MV-4-11 (cell line): ENCODE results near the gene CD300LG.
A peak's percentile ranks its signal among the peaks of the same experiment; 100 is the strongest.
"Not testable (repeated sequence)": the region's sequence is repeated elsewhere in the genome, so short reads cannot be mapped to it uniquely, and the experiment has no call there.

Source experiments
- DNase-seq: peaks from one replicate; lab custom pipeline; 2025; lab: John Stamatoyannopoulos, UW

Gene CD300LG

DNA sequence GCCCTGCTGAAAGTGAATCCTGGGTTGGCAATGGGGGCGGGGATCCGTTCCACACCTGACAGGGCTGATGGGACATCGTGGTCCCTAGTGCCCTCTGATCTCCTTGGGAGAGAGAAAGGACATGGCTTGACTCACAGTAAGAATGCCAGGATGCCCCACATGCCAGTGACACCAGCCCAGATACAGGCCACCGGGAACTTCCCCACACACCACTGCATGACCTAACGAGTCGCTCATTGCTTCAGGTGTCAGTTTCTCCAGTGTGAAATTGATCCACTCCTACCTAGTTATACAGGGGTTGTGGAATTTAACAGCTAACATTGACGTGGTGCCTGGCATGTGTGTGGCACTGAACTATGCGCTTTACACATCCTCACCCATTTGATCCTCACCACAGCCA lies 7.5 kb downstream of the CD300LG start:
- DNase-seq, result no peak

DNA sequence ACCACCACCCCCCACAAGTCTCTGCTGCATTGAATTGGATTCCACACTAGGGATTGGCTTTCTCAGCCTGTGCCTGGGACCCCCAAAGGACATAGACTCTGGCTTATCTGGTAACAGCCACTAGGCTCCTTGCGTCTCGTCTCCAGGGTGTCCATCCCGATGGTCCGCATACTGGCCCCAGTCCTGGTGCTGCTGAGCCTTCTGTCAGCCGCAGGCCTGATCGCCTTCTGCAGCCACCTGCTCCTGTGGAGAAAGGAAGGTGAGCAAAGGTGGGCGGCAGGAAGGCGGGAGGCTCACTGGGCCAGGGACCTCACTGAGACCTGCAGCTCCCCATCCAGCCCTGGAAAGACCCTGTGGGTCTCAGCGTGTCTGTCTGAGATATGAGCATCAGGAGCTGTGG lies 8.1 kb downstream of the CD300LG start:
- no peak for DNase-seq

DNA sequence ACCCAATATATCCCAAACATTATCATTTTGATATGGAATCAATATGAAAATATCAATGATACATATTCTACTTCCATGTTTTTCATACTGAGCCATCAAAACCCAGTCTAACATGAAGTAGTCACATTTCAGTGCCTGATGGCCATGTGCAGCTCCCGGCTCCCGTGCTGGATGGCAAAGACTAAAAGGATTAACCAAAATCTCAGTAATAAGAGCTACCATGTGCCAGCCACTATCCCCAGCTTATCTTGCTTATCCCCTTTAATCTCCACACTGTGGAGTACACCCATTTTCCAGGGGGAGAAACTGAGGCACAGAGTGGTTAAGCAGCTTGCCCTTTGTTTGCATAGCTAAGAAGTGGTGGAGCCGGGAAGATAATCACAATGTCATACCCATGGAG lies 9.2 kb downstream of the CD300LG start:
- DNase-seq, result no peak

DNA sequence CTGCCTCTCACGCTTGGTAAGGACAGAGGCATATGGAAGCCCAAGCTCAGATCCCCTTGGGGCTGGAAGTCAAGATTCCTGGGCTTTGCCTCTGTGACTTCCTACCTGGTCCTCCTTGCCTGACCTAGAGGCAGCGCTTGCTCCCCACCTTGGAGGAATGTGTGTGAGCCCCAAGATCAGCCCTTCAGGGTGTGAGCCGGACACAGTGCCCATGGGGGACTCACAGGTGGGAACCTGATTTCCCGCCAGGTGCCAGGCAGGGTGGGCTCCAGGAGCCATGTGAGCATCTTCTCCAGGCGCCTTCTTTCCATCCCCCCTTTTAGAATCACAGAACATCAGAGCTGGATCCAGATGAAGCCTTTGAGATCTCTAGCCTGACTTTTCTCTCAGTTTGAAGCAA lies 10.2 kb downstream of the CD300LG start:
- no peak for DNase-seq

DNA sequence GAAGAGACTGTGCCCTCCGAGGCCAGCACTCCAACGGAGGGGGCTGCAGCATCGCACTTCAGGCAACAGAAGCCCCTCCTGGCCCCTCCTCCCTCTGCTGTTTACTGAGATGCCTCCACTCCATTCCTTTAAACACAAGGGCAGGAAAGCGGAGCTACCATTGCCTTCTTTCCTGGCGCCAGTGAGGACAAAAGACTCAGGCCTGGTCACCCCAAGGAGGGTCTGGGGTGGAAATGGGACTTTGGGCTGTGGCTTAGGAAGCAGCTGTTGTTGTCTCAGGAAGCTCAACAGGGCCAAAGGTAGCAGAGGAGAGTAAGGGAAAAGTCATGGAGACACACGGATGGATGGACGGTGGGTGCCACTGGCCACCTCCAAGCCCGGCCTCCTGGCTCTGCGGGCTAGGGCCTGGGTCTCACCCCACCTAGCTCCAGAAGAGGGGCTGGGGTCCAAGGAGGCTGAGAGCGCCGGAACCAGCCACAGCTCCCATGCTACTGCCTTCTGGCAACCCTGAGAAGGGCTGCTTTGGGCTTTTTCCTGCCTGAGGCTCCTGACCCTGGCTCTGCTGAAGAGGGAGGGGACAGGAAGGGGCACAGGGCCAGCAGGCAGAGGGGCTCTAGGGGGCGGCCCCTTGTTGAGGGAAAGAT lies 11.1 kb downstream of the CD300LG start:
- DNase-seq, result no peak

DNA sequence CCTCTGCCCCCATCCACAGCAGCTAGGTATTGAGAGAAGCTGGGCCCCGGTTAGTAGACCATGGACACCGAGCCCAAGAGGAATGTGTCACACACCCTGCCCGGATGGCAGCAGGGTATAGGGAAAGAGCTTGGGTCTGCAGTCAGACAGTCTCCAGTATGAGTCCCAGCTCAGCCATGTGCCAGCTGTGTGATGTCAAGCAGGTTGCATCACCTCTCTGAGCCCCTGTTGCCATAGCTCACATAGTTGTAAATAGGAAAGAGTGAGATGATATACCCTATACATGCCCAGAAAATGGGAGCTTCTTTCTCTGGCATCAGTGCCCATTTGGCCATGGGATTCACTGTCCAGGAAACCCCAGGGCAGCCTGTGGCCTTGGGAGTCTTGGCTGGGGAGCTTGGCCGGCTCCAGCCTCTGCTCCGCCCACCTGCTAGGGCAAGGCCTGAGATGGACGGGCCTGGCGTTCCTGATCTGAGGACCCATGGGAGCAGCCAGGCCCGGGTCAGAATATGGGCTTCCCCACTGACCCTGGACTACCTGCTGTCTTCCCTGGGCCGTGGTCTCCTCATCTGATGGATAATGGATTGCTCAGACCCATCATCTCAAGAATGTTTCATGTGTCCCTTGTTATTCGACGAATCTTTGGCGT lies 13.2 kb downstream of the CD300LG start:
- DNase-seq, result no peak

DNA sequence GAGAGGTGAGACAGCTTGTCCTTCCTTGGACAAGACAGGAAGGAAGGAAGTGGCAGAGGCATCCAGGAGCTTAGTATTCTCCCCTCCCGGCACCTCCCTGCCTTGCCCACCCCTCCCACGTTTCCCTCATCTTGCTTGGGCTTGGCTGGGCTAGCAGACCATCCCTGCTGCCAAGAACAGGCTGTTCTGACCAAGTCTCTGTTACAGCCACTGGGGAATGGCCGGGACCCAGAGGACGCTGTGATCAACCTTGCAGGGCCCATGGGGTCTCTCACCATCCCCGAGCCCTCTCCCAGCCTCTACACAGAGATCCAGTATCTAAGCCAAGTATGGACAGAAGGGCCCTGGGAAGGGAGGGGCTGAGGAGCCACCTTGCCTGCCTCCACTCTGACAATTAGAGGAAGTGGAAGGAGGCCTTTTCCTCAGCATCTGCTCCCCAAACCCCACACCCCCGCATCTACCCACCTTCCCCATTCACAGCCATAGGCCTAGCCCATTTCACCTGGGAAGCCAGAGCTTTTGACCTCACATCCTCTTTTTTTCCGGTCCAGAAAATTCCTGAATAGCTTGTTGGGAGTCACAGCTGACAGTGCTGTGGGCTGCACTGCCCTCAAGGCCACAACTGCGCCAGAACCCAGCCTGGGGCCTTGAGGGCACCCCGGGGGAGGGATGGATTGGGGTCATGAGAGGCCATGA lies 14.1 kb downstream of the CD300LG start:
- peak; percentile 30 for DNase-seq

DNA sequence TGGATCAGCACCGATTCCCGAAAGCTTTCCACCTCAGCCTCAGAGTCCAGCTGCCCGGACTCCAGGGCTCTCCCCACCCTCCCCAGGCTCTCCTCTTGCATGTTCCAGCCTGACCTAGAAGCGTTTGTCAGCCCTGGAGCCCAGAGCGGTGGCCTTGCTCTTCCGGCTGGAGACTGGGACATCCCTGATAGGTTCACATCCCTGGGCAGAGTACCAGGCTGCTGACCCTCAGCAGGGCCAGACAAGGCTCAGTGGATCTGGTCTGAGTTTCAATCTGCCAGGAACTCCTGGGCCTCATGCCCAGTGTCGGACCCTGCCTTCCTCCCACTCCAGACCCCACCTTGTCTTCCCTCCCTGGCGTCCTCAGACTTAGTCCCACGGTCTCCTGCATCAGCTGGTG lies 15.0 kb downstream of the CD300LG start:
- no peak for DNase-seq

DNA sequence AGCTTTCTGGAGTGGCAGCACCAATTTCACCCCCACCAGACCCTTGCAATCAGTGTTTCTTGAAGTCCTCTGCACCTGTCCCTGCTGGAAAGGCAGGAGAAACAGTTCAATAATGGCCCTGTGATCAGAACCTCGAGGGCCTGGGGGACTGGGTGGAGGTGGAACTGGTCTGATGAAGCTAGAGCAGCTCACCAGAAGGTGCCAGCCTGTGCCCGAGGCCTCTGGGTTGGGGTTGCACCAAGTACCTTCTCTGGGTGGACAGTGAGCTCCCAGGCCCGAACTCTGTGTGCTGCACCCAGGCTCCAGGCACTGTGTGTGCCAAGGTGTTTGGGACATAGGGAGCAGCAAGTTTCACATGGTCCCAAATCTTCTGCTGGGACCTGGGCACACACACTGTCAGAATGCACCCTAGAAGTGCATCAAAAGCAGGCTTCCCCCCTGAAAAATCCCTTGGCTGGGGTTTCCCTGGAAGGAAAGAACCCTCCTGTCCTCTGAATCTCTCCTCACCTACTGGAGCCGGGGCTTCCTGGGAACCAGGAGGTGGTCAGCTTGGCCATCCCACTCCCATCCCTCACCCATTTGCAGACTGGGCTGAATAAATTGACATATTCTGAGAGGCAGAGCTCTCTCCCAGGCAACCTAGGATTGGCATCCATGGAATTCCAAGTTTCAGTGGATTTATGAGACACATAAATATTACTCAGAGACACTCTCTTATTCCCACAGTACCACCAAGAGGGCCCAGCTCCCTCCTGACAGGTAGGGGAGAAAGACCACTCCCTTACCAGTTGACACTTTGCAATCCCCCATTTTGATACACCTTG lies 17.4 kb downstream of the CD300LG start:
- no peak for DNase-seq

DNA sequence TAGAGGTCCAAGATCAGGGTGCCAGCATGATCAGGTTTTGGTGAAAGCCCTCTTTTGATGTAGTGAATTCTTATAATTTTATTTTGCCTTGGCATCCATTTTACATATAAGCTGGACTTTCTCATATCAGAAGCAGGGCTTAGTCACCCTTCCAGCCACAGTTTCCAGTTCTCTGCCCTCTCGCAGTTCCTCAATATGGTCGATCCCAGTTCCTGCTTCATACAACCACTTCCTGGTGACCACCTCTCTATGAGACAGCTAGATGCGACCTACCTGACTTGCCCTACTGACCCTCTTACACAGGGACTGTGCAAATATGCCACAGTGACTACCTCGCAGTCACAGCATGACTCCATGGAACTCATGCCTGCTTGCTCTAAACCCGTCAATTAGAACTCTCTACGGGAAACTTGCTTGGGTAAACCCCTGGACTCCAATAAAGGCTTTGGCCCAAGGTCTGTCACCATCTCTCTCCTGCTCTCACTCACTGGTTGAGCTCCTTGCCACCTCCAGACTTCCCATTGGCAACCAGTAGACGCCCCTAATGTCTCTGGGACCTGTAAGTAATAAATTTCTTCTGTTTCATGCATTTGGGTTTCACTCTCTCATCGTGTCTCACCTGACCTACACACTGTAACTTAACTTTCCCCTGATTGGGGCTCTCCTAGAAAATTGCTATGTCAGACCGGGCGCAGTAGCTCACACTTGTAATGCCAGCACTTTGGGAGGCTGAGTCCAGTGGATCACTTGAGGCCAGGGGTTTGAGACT lies 21.4 kb downstream of the CD300LG start:
- DNase-seq, result peak; percentile 84

DNA sequence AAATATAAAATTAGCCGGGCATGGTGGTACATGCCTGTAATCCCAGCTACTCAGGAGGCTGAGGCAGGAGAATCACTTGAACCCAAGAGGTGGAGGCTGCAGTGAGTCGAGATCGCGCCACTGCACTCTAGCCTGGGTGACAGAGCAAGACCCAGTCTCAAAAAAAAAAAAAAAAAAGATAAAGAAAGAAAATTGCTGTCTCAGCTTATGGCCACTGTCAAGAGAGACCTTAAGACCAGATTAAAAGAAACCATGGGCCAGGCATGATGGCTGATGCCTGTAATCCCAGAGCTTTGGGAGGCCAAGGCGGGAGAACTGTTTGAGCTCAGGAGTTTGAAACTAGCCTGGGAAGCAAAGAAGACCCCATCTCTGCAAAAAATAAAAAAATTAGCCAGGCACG lies 22.1 kb downstream of the CD300LG start:
- not testable (repeated sequence) for DNase-seq

DNA sequence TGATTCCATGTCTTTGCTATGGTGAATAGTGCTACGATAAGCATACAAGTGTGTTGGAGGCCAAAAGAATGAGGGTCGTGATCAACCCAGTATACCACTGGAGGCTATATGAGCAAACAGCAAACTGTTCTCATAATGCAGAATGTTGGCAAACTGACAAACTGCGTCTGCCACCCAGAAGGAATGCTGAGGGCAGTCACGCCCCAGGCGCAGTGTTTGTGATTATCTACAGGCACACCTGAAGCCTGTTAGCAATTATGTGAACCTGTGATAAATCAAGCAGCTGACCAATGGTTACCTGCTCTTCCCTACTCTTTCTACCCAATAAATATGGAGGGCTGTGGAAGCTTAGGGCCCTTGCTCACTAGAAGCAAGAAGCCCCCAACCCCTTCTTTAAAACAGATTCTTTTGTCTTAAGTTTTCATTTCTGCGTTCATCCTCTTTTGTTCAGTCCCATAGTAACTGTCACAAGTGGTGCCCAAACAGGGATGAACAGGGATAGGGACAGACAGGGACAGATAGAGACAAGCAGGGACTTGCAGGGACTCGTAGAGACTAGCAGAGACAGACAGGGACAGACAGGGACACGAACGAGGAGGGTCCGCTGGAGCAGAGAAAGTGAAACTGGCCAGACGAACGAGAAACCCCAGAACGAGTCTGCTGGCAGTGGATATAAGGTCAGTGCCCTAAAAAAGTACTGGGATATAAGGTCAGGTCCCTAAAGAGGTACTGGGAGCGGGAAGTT lies 25.1 kb downstream of the CD300LG start:
- no peak for DNase-seq

DNA sequence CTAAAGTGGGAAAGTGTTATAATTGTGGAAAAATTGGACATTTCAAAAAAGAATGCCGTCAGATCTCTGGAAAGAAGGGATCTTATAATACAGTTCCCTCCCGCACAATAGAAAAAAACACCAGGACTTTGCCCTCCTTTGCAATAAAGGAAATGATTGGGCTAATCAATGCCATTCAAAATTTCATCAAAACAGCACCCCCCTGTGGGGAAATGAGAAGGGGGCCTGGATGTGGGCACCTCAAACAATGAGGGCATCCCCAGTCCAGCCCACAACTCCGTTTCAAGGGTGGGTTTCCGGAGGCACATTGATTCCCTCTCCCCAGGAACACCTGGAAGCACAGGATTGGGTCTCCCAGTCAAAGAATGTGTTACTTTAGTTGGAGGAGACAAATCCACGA lies 26.1 kb downstream of the CD300LG start:
- no peak for DNase-seq

DNA sequence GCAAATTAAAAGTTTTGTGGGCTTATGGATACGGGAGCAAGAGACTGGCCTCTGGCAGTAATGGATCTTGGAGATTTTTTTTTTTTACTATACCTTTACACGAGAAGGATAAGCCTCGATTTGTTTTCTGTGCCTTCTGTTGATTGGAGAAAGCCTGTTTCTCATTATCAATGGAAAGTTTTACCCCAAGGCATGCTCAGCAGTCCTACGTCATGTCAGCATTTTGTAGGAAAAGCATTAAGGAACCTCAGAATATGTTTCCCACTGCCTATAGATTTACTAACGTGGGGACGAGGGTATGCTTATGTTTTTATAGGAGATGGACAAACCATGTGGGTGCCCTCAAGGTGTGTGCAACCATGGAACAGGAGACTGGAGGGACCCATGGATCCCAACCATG lies 26.8 kb downstream of the CD300LG start:
- no peak for DNase-seq

DNA sequence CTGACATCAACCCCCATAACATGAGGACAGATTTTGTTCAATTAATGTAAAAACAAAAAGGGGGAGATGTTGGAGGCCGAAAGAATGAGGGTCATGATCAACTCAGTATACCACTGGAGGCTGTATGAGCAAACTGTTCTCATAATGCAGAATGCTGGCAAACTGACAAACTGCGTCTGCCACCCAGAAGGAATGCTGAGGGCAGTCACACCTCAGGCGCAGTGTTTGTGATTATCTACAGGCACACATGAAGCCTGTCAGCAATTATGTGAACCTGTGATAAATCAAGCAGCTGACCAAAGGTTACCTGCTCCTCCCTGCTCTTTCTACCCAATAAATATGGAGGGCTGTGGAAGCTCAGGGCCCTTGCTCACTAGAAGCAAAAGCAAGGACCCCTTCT lies 27.3 kb downstream of the CD300LG start:
- no peak for DNase-seq

DNA sequence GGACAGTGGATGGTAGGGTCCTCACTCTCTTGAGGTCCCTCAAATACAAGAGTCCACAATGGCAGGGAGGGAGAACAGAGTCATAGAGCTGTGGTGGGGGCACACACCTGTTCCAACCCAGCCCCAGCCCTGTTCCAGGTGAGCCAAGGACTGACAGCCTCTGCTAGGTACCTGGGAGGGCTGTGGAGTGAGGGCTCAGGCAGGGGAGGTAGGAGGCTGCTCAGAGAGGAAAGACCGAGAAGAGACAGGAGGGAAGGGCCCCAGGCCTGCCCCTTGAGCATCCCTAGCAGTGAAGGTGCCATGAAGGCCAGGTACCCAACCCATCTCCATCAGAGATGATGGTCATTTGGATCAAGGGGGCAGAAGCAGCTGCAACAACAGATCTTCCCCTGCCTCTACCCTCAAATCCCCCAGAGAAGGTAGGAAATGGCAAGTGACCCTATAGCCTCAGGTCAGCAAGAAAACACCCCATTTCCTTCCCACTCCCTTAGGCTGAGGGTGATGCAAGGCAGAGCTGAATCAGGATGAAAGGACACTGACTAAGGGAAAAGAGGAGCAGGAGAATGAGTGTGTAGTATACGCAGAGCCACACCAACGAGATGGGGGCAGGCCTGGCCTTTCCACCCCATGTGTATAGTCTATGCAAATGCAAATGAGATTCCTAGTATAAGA lies 28.6 kb downstream of the CD300LG start:
- no peak for DNase-seq

DNA sequence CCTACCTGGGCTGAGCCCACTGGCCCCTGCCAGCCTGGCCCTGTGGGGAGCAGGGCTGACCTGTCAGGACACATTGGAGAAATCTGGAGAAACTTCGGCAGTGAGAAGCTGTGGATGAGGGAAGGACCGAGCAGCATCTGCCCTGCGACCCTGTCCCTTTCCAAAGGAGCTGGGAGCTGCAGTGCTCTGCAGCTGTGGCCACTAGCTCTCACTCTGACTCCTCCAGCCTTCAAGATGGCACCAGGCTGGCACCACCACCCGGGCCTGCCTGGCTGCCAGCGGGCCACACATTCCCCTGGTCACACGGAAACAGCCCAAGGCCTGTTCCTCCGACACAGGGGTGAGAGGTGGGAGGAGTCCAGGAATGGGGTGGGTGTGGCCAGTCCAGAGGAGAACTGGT lies 30.1 kb downstream of the CD300LG start:
- DNase-seq, result no peak

DNA sequence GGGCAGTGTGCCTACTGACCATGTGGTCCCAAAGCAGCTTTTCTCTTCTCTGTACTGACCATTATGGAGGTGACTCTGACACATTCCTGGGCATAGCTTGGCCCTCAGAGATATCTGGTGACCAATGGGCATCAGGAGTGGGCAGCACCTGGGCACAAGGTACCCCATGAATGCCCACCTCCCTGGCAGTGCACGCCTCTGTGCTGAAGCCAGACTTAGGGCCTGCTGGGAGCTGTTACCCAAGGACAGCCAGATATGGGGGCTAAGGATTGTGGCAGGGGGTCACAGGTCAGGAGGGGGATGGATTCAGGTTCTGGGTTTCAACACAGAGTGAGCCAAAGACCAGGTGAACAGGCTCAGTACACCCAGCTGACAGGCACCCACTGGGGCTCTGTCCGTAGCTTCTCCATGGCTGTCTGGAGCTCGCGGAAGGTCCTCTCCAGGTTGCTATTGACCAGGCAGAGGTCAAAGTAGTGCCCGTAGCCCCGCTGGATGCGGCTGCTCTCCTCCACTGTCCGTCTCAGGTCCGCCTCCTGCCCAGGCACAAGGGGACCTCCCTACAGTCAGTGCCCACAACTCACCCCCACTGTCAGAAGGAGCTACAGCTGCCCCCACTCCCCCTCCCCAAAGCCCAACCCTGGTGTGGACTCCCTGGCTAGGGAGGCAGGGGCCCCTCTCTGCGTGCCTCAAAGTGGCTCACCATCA lies 30.6 kb downstream of the CD300LG start:
- no peak for DNase-seq

DNA sequence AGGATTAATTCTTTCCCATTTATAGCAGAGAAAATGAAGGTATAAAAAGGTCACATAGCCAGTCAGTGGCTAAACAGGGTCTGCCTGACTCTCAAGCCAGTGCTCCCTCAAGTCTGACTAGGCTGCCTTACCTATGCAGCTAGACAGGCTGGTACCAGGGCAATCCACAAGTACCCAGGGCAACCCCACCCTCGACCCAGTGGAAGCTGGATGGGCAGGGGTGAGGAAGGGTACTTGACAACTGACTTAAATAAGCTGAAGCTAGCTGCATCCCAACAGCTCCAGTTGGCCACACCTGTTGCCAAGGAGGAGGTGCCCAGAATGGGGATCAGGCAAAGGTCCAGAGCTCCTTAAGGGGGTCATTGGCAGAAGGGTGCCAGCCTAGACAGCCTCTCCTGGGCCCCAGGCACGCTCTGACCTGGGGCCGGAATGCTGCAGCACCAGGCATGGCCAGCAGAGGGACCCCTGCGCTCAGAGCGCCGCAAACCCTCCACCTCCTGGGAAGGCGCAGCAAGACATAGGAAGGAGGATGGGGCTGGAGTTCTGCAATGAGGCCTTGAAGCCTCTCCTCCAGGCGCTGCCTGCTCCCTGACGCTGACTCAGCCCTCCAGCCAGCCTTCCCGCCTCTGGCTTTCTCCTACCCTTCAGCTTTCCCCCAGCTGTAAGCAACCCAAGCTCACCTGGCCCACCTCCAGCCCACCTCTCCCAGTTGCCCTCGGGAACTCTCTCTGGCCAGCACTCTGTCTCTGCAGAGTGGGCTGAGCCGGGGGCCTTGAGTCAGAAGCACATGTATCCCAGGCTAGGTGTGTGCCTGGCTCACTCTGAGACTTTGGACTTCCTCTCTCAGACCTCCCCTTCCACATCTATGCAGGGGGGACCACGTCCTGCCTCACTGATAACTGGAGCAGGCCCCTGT lies 31.5 kb downstream of the CD300LG start:
- DNase-seq, result peak; percentile 48
